Measurements from ENCODE around the gene MFSD2B. TPM values are rescaled to one million over a fixed set of nuclear protein-coding genes. Genes with fewer than 3 reads are reported as not detected.

Gene MFSD2B
- total and polyA plus RNA-seq, 2 donors (not counting 1 experiment from before 2014, with no cell fraction given): not detected

DNA sequence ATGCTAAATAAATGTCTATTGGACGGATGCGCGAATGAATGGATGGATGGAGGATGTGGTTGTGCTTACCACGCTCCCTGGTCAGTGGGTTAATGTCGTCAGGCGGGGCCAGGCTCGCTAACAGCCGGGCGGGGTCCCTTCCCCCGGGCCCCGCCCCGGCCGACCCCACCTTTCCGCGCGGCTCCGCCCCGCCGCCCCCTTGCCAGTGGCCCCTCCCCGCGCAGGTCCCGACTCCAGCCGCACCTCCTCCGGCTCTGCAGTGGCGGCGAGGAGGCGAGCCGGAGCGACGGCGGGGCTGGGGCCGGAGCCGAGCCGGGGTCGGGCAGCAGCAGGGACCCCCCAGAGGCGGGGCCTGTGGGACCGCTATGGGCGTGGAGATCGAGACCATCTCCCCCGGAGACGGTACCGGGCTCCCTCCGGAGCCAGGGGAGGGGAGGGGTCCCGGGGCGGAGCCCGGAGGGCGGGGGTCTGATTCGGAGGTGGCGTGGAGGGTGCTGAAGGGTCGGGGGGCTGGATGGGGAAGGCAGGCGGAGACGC lies 39.7 kb downstream of the MFSD2B start, which contains the start of gene FKBP1B:
TSS of gene FKBP1B (plus strand) at position 257 of the 537 bp plus-strand sequence. CDS start at position 366, 109 bp downstream.
- TF ChIP-seq, protein P1, sequence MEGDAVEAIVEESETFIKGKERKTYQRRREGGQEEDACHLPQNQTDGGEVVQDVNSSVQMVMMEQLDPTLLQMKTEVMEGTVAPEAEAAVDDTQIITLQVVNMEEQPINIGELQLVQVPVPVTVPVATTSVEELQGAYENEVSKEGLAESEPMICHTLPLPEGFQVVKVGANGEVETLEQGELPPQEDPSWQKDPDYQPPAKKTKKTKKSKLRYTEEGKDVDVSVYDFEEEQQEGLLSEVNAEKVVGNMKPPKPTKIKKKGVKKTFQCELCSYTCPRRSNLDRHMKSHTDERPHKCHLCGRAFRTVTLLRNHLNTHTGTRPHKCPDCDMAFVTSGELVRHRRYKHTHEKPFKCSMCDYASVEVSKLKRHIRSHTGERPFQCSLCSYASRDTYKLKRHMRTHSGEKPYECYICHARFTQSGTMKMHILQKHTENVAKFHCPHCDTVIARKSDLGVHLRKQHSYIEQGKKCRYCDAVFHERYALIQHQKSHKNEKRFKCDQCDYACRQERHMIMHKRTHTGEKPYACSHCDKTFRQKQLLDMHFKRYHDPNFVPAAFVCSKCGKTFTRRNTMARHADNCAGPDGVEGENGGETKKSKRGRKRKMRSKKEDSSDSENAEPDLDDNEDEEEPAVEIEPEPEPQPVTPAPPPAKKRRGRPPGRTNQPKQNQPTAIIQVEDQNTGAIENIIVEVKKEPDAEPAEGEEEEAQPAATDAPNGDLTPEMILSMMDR (IDR thresholded peaks at IDR 0.05): no peak
- no peak for TF ChIP-seq EZH2 (IDR thresholded peaks at IDR 0.05; ENCODE audit: borderline replicate concordance, insufficient read depth, low read depth, low read length, poor library complexity, severe bottlenecking)
- peak; percentile 26 for ATAC-seq (ENCODE audit: low read depth)
- Mint-ChIP-seq H3K4me3 (no peak within 1 kb of the TSS), H3K9me3 (ENCODE audit: insufficient read depth) (no peaks in the 10 kb centered on the region), H3K4me1 (peaks cover 25% of the 10 kb centered on the region), H3K27ac (no peak within 1 kb of the TSS), H3K27me3 (no peaks in the 10 kb centered on the region)
- Histone ChIP-seq H3K79me2 (ENCODE audit: control insufficient read depth, insufficient read depth, low read length) (peaks cover 18% of the 10 kb centered on the region), H3K4me2 (replicated peaks; ENCODE audit: low read depth, low read length, poor library complexity, severe bottlenecking) (peak within 1 kb of the TSS; percentile 100), H3K9me3 (ENCODE audit: control extremely low read depth in 1 of 3, control insufficient read depth in 2 of 3, insufficient read depth in 1 of 3, low read length in 2 of 3) (no peaks in the 10 kb centered on the region), H3K4me3 (ENCODE audit: control extremely low read depth in 1 of 5, extremely low read depth in 1 of 5, insufficient read depth in 1 of 5, low read depth in 2 of 5, low read length in 4 of 5) (peak within 1 kb of the TSS; percentile 1 to 92 (median 61)), H3K27me3 (replicated peaks in 1 of 4; ENCODE audit: control extremely low read depth in 1 of 4, control insufficient read depth in 3 of 4, insufficient read depth in 4 of 4, low read length in 3 of 4) (peaks cover 0 to 20% (median 2%) of the 10 kb centered on the region in 4 experiments), H3K4me1 (ENCODE audit: control insufficient read depth in 2 of 2, insufficient read depth in 2 of 2, low read length in 2 of 2) (peaks cover 24 to 26% of the 10 kb centered on the region in 2 donors), H2AFZ (ENCODE audit: insufficient read depth, low read depth, low read length, poor library complexity, severe bottlenecking) (peak within 1 kb of the TSS; percentile 97), H3K36me3 (replicated peaks in 1 of 2; ENCODE audit: control extremely low read depth in 1 of 2, control insufficient read depth in 1 of 2, extremely low read depth in 1 of 2, insufficient read depth in 2 of 2, low read length in 1 of 2) (no peaks in the 10 kb centered on the region), H4K20me1 (ENCODE audit: control insufficient read depth, insufficient read depth, low read length, poor library complexity, severe bottlenecking) (no peaks in the 10 kb centered on the region), H3K27ac (ENCODE audit: low read length in 2 of 2) (peak within 1 kb of the TSS in 1 of 2 donors; percentile 30), H3K9ac (ENCODE audit: low read length) (peak within 1 kb of the TSS; percentile 81)
- POLR2A ChIA-PET: interaction anchor here (0.6 to 1.7 kb wide), 2 partner anchors 27 to 121 kb away, joined by 3 to 5 read pairs; no protein-coding TSS in a partner anchor
- intact Hi-C loops (cut with micrococcal nuclease): loop anchor here (1.0 kb wide), 1 partner anchor 109 kb away; the partner anchor contains the start of gene UBXN2A
- DNase-seq: peak; percentile 65
- CTCF ChIA-PET: interaction anchor here (1.0 to 1.4 kb wide), 3 partner anchors 35 to 225 kb away, joined by 4 to 7 read pairs (median 5); partner anchors contain the start of gene TP53I3
- WGBS (ENCODE audit: insufficient coverage): under 1% methylated on average over 52 of the region's 52 CpGs

Data from B cell (primary cell).